ENCODE measurements around the gene SAMM50. TPM values are rescaled to one million over a fixed set of nuclear protein-coding genes. Genes with fewer than 3 reads are reported as not detected.

SAMM50 gene
- total RNA-seq, 1 experiment from 2014 or later: 19.1 TPM

DNA sequence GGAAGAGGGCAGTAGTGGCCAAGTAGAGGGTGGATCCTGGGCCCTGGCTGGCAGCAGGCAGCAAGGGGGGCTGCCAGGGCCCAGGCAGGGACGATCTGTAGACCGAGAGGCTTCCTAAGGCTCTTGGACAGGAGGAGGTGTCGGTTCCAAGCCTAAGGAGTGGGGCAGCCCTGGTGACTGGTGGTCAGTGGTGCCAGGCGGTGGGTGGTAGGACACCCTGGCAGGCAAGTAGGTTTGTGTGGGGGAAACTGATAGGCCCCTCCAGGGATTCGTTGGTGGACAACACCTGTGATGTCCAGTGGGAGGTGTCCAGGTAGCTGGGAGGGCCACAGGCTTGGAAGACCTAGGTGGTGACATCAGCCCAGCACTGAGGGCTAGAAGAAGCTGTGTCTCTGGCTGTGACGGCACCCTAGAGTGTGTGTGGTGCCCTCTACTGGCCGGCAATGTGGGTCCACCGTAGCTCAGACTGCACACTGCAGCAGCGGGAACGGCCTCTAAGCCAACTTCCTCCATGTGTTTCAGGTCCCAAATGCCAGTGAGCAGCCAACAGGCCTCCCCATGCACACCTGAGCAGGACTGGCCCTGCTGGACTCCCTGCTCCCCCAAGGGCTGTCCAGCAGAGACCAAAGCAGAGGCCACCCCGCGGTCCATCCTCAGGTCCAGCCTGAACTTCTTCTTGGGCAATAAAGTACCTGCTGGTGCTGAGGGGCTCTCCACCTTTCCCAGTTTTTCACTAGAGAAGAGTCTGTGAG is 9.4 kb upstream of the SAMM50 start:
- peak; percentile 73 for DNase-seq (ENCODE audit: low spot score)

- no peak for DNase-seq (ENCODE audit: low spot score)
Observed at GRCh38 chr22:43946384-43946667, 8.9 kb upstream of the SAMM50 start.

- DNase-seq (ENCODE audit: low spot score): no peak
Observed at GRCh38 chr22:43948836-43949406, 6.3 kb upstream of the SAMM50 start.

- DNase-seq (ENCODE audit: low spot score): no peak
Observed at GRCh38 chr22:43951391-43951790, 3.9 kb upstream of the SAMM50 start.

- no peak for DNase-seq (ENCODE audit: low spot score)
Observed at GRCh38 chr22:43951966-43952365, 3.3 kb upstream of the SAMM50 start.

GRCh38 chr22:43953988-43954785 is 1.1 kb upstream of the SAMM50 start:
- DNase-seq (ENCODE audit: low spot score): no peak

DNA sequence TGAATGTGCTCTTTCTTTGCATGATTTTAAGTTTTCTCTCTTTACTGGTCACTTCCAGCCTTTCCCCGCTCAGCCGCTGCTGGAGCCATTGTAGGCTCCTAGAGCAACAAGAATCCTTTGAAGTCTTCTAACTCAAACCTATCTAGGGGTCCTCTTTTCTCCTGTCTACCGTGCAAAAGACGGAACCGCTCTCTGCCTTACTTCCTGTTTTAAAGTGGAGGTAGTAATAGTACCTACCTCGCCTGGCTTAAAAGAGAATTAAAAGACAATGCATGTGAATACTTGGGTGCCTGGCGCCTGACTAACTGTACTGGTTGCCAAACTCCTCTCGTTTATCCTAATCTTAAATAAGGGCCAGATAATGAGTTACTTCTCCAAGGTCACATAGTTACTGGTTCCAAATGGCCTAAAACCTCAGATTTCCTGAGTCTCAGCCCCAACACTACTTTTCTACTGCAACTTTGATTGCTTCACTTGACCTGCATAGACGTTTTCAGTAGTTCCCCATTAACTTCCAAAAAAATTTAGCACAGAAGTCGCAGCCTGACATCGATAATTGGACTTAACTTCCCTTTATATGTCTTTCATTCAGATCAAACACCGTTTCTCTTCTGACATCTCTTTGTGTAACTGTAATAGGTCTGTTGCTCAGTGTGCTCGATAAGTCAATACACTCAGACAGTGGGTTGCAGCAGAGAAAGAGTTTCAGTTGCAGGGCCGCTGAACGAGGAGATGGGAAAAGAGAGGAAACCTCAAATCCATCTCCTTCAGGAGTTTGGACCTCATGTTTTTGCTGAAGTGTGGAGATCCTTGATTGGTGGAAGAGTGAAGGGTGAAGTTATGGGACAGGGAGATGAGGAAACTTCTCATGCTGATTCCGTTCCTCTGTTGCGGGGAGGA is 891 bp downstream of the SAMM50 start:
- no peak for DNase-seq (ENCODE audit: low spot score)

DNA sequence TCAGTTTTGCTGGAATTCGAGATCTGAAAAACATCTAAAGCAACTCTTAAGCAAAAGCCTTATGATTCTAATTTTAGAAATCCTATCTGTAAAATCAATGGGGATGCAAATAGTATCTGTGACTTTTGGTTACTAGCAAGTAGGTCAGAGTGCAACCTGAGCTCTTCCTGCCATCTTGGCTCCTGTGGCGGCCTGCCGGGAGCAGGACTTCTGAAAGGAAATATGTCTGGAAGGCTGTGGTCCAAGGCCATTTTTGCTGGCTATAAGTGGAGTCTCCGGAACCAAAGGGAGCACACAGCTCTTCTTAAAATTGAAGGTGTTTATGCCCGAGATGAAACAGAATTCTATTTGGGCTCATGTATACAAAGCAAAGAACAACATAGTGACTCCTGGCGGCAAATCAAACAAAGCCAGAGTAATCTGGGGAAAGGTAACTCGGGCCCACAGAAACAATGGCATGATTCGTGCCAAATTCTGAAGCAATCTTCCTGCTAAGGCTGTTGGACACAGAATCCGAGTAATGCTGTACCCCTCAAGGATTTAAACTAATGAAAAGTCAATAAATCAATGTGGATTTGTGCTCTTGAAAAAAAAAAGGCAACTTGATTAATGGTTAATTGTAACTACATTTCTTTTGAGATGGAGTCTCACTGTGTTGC is 1.7 kb downstream of the SAMM50 start:
- DNase-seq (ENCODE audit: low spot score): no peak

GRCh38 chr22:43957871-43958270 is 2.6 kb downstream of the SAMM50 start:
- DNase-seq (ENCODE audit: low spot score): no peak

DNA sequence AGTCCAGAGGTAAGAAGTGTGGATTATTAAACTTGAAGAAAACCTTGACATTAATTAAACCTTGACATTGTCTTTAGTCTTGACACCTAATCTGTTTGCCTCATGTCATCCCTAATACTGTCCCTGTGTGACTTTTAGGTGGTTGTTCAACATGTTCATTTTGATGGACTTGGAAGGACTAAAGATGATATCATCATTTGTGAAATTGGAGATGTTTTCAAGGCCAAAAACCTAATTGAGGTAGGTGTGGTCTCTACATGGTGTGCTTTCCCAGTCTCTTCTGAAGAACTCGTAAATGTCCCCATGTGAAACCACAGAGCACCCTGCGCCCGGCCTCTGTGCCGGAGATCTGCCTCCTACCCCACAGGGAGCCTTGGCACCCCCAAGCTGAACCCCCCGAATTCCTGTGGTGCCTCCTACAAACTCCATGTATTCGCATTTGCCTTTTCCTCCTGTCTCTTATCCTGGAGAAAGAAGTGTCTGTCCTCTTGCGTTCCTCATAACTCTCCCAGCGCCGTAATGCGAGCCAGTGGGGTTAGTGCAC is 9.1 kb downstream of the SAMM50 start:
- no peak for DNase-seq (ENCODE audit: low spot score)

- no peak for DNase-seq (ENCODE audit: low spot score)
Observed at GRCh38 chr22:43967069-43967468, 11.8 kb downstream of the SAMM50 start.

- no peak for DNase-seq (ENCODE audit: low spot score)
Observed at GRCh38 chr22:43968614-43969013, 13.4 kb downstream of the SAMM50 start.

DNA sequence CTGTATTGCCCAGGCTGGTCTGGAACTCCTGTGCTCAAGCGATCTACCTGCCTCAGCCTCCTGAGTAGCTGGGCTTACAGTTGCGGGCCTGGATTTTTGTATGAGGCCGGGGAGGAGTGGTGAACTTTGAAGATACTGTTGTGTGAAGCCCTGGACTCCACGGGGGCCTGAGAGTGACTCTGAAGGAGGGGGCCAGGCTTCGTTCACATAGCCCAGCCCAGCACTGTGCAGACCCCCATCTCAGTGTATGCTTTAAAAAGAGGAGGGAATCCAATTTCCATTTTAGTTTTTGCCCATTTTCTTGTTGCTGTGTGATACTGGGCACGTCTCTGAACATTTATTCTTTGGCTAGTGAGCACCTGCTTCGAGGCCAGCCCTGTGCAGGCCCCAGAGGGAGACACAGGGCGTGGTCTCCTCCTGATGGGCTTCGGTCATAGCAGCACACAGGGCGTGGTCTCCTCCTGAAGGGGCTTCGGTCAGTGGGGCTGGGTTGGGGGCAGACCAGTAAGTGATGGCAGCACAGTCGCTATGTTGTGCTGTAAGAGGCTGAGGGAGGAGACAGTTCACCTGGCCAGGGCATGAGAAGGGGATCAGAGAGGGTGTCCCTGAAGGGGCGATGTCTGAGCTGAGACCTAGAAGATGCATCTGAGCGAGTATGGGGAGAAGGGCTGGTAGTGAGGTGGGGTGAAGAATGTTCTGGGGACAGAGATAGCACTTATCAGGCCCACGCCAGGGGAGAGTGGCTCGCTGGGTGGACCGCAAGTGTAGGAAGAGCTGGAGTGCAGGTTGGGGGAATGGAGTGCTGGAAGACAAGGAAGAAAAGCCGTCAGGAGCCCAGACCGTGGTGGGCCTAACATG is 14.0 kb downstream of the SAMM50 start:
- no peak for DNase-seq (ENCODE audit: low spot score)

DNA sequence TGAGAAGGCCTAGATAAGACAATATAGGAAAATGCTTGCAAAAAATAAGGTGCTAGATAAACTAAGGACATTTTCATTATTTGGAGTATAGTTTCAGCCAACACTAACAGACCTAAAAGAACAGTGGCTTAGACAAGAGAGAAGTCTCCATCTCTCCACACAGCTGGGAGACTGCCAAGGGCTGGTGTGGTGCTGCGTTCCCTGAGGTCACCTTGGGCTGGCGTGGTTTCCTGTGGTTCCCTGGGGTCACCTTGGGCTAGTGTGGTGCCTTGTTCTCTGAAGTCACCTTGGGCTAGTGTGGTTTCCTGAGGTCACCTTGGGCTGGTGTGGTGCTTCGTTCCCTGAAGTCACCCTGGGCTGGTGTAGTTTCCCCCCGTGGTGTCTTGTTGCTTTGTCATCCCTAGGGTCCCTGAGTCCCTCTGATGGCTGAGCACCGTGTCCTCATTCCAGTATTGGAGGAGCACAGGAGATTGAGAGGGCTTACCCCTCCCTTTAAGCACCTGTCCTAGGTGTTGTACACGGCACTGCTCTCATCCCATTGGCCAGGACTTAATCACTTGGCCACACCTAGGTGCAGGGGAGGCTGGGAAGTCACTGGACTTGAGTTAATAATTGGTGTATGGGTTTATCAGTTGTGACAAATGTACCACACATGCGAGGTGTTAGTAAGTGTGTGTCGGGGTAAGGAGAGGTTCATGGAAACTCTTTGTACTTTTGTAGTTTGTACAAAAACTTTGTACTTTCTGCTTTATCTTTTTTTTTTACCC is 14.9 kb downstream of the SAMM50 start:
- no peak for DNase-seq (ENCODE audit: low spot score)

GRCh38 chr22:43971112-43971511 is 15.9 kb downstream of the SAMM50 start:
- no peak for DNase-seq (ENCODE audit: low spot score)

- no peak for DNase-seq (ENCODE audit: low spot score)
Observed at GRCh38 chr22:43972931-43973462, 17.8 kb downstream of the SAMM50 start.

- DNase-seq (ENCODE audit: low spot score): no peak
Observed at GRCh38 chr22:43974028-43974545, 18.8 kb downstream of the SAMM50 start.

- no peak for DNase-seq (ENCODE audit: low spot score)
Observed at GRCh38 chr22:43975041-43975440, 19.8 kb downstream of the SAMM50 start.

Measured in HT-29 (cell line).